Activated CD4-positive, alpha-beta T cell treated with anti-CD3 and anti-CD28 coated beads for 1 hour (primary cell): ENCODE data around the gene PRRC1.
"Not testable (repeated sequence)": the region's sequence is repeated elsewhere in the genome, so short reads cannot be mapped to it uniquely, and the experiment has no call there.

Source experiments
- DNase-seq: peaks from one replicate; pipeline ENCODE4 v3.0.0-alpha.2; 2020

PRRC1 gene

DNA sequence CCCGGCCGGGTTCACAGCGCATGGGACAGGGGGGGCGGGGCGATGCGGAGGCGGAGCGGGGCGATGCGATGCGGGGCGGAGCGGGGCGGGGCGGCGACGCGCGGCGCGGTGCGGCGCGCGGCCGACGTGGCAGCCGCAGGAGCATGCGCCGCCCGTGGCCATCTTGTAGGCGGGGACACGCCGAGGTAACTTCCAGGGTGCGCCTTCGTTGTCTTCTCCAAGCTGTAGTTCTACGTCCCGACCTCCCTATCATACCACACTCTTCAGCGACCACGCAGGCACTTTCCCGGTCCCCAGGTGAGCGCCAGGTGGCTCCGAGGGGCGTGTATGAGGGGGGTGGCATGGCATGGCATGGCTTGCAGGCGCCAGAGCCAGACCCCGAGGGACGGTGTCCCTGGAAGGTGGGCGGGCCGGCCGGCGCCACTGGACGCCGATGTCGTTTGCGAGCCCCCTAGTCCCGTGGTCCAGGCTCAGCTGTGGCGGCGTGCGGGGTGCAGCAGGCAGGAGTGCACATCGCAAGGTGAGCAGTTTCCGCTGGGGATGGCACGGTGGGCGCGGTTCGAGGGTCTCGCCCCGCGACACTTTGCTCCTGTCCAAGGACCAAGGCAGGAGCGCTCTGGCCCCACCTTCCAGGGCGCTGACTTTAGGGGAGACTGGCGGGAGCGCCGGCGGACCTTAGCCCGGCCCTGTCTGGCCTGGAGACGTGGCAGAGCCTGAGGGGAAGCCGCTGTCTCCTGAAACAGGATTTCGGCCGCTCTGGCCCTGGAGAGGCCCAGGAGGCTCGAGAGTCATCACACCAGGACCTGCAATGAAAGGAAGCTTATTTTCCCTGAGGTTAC, at the start of gene PRRC1:
Gene PRRC1 (plus strand): TSS at position 161 of the 839 bp plus-strand sequence. CDS start 5,840 bp downstream, outside the sequence.
- DNase-seq: peak; percentile 68

DNA sequence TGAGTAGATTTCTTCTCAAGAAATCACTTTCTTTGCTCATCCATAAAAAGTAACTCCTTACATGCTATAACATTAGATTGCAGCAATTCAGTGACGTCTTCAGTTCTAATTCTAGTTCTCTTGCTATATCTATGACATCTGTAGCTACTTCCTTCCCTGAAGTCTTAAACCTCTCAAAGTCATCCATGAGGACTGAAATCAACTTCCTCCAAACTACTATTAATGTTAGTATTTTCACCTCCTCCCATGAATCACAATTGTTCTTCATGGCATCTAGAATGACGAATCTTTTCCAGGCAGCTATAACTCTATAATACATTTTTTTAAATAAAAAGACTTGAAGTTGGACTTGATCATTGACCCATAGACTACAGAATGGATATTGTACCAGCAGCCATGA, 46.2 kb upstream of the PRRC1 start:
- DNase-seq: no peak

DNA sequence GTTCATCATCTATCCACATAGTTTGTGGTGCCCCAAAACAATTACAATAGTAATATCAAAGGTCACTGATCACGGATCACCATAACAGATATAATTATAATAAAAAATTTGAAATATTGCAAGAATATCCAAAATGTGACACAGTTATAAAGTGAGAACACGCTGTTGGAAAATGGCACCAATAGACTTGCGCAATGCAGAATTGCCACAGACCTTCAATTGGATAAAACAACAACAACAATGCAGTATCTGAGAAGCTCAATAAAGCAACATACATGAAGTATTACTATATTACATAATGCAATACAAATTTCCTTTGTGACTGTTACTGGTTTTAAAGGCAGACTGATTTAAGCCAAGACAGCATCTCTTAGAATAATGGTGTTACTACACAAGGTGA, 44.7 kb upstream of the PRRC1 start:
- no peak for DNase-seq

DNA sequence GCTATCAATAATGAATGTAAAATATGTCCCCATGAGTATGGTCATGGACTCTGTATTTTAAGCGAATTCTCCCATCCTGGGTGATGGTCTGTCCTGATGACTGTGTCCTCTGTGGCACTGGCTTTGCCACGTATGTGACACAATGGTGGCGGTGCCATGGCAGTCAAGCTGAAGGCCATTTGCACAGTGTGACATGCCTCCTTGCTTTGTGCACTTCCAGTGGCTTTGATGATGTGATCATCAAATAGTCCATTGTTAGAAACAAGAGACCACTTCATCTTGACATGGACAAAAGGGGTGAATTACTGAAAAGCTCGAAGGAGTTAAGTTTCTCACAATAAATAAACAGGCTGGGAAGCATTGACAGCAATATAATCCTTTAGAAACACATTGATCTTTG, 31.0 kb upstream of the PRRC1 start:
- DNase-seq: no peak

DNA sequence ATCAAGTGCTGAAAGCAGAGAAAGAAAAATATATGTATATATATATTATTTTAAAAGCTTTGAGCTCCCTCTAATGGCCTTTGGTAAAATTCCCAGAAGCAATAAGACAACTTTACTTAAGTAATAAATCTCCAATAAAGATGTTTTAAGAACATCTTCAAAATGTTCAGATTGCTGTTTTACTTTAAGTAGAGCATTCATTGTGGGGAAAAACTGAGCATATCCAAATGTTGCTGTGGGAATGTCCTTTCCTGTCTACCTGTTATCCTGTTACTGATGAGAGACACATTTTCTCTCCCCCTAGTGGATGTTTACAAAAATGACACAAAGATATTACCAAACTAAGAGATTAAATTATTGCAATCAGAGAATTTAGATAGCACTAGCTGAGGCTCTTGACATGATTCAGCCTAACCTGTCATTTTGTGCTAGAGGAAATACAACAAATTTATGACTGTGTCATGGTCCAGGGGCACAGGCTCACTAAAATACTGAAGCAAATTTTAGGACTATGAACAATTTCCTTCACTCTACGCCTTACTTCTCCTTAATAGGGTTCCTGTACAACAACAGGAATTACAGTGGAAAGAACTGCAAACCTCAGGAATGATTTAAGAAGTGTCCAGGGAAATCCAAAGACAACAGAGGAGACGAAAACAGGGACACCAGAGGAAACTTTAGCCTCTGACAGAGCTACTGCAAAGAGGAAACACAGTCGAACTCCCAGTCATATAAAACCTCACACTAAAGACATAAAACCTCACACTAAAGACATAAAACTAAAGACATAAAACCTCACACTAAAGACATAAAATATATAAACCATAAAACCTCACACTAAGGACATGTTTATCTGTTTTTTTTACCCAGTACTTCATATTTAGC, 24.3 kb upstream of the PRRC1 start:
- no peak for DNase-seq

DNA sequence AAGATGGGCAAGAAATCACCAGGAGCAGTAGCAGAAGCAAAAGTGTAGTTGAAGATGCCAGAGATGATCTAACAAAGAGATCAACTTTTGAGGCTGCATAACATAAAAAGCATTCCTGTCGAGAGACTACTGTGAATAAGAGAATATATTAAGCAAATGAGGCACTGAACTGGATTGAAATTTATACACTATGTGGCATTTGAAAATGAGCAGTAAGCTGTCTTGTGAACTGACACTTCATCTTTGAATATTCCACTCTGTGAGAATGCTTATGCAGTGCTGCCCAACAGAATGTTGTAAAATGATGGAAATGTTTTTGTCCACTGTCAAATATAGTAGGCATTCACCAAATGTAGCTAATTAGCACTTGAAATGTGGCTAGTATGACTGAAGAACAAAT, 18.9 kb upstream of the PRRC1 start:
- no peak for DNase-seq

DNA sequence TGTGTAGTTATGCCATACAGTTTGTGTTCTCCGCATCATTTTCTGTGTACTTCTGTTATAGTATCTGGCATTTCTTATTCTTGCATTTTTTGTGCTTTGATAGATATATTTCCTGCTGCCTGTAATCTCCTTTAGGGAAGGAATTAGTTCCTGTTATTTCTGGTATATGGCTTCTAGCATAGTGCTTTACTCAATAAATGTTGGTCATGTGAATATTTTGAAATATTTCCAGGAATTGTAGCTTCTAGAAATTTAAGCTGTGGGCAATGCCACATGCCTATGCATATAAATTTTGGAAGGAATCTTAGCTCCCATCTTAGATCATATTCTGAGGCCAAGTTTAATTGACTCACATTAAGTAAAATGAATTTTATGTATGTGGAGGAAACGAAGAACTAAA, 11.5 kb upstream of the PRRC1 start:
- DNase-seq: no peak

DNA sequence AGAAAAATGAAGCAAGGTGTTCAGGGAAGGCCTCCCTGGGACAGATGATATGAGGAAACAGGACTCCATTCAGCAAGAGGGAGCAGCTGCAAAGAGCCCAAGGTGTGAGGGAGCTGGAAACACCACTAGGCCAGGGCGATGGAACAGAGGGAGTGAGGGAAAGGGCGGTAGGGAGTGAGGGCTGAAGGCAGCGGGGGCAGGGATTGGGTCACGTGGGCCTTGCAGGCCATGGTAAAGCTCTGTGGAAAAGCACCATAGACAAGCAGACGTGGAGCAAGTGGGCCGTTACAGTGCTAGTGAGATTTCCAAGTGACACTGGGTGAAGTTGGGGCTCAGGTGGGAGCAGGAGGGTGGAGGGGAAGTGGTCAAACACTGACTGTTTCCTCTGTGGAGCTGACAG, 10.8 kb upstream of the PRRC1 start:
- no peak for DNase-seq

DNA sequence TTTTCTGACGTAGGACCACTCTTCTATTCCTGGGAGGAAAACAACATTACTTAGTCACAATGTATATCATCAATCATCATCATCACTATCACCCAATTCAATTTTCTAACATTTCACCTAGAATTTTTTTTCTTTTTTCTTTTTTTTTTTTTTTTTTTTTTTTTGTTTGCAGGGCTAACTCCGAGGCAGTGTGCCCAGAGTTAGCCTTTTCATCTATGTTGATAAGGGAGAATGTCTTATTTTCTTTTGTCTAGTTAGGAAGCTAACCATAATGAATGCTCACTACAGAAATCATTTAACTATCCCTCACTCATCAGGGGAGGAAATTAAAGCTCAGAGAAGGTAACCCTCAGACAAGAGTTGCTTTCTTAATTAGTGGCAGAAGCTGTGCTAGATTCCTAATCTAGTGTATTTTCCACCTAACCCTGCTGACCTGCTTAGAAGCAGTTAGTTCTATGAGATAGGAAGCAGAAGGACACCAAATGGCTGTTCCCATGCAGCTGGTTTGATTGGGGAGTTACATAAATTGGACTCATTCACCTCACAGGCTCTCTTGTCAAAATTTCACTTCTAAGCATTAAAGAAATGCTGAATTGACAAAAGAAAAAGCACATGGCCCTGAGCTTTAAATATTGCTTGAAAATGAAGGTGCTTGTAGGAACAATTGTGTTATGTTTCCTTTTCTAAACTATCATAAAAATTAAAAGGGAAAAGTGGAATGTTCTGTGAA, 8.6 kb upstream of the PRRC1 start:
- no peak for DNase-seq

DNA sequence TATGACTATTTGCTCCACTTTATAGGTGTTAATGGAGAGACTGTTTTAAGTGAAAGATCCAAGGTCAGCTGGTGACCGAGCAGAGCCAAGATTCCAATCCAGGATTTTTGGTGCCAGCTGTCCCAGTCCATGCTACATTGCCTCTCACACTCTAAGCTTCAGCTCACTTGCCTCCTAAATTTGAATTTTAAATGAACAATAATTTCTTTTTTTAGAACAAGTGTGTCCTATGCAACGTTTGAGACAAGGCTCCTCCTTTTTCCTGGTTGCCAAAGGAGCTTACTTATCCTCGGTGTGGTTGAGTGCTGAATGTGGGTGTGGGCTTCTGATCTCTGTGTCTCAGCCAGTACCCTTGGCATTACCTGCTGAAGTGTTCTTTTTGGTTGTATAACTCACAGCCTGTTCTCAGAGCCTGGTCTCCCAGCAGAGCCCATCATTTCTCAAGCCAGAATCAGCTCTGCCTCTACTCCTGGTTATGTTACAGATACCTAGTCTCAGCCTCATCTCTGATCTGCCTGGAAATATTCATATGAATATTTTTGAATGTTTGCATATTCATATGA, 4.0 kb upstream of the PRRC1 start:
- DNase-seq: no peak

DNA sequence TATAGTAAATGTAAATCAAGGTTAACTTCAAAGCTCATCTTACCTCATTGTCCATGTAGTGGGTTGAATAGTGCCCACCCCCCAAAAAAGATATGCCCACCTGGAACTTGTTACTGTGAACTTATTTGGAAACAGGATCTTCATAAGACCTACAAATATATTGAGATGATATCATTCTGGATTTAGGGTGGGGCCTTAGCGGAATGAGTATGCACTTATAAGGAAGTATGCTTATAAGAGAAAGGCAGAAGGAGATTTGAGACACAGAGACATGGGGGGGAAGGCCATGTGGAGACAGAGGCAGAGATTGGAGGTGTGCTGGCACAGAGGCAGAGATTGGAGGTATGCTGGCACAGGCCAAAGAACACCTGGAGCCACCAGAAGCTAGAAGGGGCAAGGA, 2.6 kb upstream of the PRRC1 start:
- no peak for DNase-seq

DNA sequence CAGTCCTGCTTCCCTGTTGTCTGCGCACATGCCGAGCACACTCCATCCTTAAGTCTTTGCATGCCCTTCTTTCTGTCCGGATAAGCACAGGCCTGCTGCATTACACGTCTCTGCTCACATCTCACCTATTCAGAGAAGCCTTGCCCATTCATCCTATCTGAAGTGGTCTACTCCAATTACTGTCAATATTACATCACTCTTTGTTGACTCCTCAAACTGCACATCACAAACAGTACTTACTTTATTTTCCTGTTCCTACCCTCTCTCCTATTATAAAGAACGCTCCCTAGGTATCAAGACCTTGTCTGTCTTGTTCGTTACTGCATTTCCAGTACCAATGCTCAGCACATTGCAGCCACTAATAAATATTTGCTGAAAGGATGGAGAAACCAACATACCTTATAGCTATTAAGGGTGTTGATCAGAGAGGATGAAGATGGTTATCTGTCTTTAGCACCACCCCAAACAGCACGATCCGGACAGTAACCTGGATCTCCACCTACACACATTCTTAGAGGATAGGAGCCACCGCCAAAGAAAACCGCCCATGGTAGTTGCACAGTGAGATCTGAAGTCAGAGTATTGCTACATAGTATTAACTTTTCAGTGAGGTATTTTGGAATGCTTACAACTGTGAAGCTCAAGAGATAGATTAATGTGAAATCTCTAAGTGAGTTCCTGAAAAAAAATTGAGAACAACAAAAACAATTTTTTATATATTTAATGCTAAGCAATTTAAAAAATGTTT, 1.6 kb upstream of the PRRC1 start:
- no peak for DNase-seq

DNA sequence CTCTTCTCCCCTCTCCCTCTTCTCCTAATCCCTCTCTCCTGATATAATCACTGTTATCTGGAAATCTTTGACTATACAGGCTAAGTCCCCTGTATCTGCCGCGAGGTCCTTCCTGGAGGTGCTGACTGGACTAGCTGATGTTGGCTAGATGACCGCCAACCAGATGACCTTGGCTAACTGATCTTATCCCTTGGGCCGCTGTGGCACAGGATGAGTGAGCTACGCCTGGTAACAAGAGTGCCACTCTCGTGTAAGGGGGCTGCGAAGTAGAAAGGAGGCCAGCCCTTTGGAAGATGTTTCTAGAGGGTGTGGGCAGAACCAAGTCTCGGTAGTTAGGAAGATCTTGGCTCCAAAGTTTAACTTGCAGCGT, 345 bp upstream of the PRRC1 start:
- no peak for DNase-seq

DNA sequence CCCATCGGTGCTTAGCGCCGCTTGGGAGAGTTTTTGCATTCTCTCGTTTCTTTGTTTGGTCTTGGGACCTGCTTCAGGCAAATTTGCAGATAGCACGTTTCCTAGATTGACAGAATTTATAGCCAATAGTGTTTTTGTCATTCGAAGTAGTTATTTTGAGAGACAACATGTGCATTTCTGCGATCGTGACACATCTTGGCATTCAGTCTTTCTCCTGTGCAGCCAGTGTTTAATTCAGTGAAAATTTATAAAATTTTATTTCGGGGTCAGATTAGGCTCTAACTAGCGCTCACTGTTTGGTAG, 830 bp downstream of the PRRC1 start:
- DNase-seq: no peak

DNA sequence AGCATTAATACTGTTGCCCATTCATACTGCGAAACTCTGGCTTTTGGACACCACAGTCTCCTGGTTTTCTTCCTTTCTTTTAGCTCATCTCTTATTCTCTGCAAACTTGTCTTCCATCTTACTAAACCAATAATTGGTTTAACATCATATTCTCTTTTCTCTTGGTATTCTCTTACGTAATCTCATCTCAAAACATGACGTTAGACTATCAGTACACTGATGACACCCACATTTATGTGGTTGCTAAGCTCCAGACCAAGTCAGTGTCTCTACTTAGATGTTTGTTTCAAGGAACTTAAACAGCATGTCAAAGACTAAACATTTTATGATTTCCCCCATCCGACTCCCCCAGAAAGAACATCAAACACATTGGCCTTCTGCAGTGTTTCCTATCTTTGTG, 2.1 kb downstream of the PRRC1 start:
- no peak for DNase-seq

DNA sequence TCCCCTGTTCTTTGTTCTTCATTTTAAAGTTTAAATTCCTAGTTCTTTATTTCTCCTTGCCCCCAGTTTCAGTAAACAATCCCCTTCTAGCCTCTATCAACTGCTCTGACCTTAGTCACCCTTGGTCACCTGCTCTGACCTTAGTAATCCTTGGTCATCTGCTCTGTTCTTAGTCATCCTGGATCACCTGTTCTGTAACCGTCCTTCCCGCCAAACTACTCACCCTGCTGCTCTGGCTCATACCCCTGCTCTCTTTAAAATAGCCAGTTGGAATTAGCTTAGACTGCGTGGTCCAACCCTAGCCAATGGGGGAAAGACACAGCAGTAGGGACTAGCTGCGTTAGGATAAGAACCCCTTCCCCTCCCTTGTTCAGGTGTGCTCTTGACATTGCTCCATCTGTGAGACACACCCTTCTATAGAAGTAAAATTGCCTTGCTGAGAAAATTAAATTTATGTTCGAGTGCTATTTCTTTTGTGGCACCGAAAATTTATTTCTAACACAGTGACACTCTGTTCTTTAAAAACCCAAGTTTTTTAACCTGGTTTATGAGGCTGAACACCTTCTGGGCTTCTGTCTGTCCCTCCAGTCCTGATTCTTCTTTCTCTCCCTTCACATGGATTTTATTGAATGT, 3.8 kb downstream of the PRRC1 start:
- DNase-seq: no peak

DNA sequence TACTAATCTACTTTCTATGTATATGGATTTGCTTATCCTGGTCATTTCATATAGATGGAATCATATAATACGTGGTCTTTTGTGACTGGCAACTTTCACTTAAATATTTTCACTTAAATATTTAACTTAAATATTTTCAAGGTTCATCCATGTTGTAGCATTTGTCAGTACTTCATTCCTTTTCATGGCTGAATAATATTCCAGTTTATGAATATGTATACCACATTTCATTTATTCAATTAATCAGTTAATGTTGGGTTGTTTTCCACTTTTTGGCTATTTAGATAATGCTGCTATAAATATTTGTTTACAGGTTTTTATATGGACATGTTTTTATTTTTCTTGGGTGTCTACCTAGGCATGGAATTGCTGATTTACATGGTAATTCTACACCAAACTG, 7.7 kb downstream of the PRRC1 start:
- DNase-seq: no peak

DNA sequence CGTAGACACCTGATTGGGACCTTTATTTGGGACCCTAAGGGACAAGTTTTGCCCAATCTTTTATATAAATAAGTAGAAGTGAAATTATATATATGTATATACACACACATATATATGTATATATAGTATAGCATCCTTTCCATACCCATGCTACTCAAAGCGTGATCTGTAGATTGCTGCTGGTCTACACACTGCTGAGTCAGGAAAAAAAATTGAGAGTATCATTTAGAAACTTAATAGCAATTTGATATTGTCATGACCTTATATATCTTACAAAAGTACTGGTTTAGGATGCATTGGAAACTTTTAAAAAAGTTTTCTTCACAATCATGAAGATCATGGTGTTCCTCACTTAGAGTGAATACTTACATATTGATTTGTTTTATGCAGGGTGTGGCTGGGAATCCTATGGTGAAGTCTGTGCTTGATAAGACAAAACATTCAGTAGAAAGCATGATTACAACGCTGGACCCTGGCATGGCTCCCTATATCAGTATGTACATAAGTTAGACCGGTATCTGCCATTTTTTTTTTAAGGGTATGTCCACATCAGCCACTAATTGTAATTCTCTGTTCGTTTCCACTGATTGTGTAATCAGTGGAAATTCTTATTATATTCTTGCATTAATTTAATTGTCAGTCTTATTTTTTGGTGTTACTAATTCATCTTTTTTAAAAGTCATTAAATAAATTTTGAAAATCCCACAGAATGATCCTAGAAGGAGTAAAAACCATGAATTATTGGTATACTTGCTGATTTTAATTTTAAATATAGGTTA, 12.7 kb downstream of the PRRC1 start:
- no peak for DNase-seq

DNA sequence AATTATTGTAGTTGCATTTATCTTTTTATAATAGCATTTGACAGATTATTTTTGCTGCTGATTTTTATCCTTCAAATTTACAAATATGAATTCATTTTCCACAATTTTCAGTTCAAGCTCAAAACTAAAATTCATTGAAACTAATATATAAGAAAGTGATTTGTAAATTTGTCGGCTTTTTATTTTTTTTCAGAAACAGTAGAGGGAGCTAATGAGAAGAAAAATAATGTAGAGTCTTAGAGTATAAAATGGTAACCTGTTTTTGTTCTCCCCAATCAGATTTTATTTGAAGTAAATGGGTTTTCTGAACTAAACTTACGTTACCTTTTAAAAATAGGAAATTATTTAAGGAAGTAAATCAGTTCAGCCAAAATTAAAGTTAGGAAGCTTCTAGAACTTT, 19.2 kb downstream of the PRRC1 start:
- no peak for DNase-seq

DNA sequence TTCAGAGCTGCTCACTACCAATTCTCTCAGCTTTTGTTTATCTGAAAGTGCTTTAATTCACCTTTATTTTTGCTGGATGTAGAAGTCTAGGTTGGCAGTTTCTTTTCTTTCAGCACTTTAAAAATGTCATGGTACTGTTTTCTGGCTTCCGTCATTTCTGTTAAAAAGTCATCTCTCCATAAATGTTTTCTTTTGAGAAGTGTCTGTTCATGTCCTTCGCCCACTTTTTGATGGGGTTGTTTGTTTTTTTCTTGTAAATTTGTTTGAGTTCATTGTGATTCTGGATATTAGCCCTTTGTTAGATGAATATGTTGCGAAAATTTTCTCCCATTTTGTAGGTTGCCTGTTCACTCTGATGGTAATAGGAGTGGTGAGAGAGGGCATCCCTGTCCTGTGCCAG, 23.1 kb downstream of the PRRC1 start:
- not testable (repeated sequence) for DNase-seq

DNA sequence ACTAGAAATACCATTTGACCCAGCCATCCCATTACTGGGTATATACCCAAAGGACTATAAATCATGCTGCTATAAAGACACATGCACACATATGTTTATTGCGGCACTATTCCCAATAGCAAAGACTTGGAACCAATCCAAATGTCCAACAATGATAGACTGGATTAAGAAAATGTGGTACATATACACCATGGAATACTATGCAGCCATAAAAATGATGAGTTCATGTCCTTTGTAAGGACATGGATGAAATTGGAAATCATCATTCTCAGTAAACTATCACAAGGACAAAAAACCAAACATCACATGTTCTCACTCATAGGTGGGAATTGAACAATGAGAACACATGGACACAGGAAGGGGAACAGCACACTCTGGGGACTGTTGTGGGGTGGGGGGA, 27.8 kb downstream of the PRRC1 start:
- DNase-seq: not testable (repeated sequence)
